Neural progenitor cell (in vitro differentiated cells): ENCODE measurements around the gene RIPOR2. TPM values are rescaled to one million over a fixed set of nuclear protein-coding genes. Genes with fewer than 3 reads are reported as not detected.

Experiments used
- DNase-seq: peaks from one replicate; pipeline ENCODE4 v3.0.0-alpha.2; 2016; ENCODE audit warnings: low spot score
- H2AFZ ChIP-seq: fragments of 200-600 bp; sonication (generic); replicated peaks from 2 replicates; pipeline ENCODE4 v1.6.1; 2016; ENCODE audit warnings: antibody characterized with exemption
- H3F3A ChIP-seq: fragments of 200-600 bp; sonication (generic); 2 replicates; pipeline ENCODE4 v1.6.1; 2016; ENCODE audit warnings: antibody characterized with exemption, low read depth
- H3K27ac ChIP-seq: fragments of 200-600 bp; sonication (generic); 2 replicates; pipeline ENCODE4 v1.5.1; 2016; ENCODE audit warnings: mild to moderate bottlenecking
- H3K27me3 ChIP-seq: fragments of 200-600 bp; sonication (generic); 2 replicates; pipeline ENCODE4 v1.6.1; 2016; ENCODE audit warnings: mild to moderate bottlenecking, moderate library complexity
- H3K36me3 ChIP-seq: fragments of 200-600 bp; sonication (generic); 2 replicates; pipeline ENCODE4 v1.5.1; 2016
- H3K4me1 ChIP-seq: fragments of 200-600 bp; sonication (generic); 2 replicates; pipeline ENCODE4 v1.6.1; 2016; ENCODE audit warnings: mixed run types
- H3K4me2 ChIP-seq: fragments of 200-600 bp; sonication (generic); 2 replicates; pipeline ENCODE4 v1.6.1; 2016
- H3K4me3 ChIP-seq: fragments of 200-600 bp; sonication (generic); 2 replicates; pipeline ENCODE4 v1.5.1; 2016
- H3K79me2 ChIP-seq: fragments of 200-600 bp; sonication (generic); 2 replicates; pipeline ENCODE4 v1.6.1; 2016; ENCODE audit warnings: low read depth
- H3K9ac ChIP-seq: fragments of 200-600 bp; sonication (generic); 2 replicates; pipeline ENCODE4 v1.6.1; 2016
- H3K9me3 ChIP-seq: fragments of 200-600 bp; sonication (generic); 2 replicates; pipeline ENCODE4 v1.5.1; 2016; ENCODE audit warnings: low read depth
- H4K20me1 ChIP-seq: fragments of 200-600 bp; sonication (generic); 2 replicates; pipeline ENCODE4 v1.6.1; 2016; ENCODE audit warnings: low read depth
- H3K27ac Mint-ChIP-seq: 3 replicates; pipeline ENCODE4 v1.8.0; 2021; ENCODE audit warnings: mixed read lengths
- H3K27me3 Mint-ChIP-seq: 2 replicates; pipeline ENCODE4 v1.8.0; 2022; ENCODE audit warnings: low read depth, mild to moderate bottlenecking, inconsistent platforms, moderate library complexity, mixed read lengths; ENCODE audit not compliant: insufficient read depth
- H3K36me3 Mint-ChIP-seq: 3 replicates; pipeline ENCODE4 v1.8.0; 2021; ENCODE audit warnings: mixed read lengths
- H3K4me1 Mint-ChIP-seq: 3 replicates; pipeline ENCODE4 v1.8.0; 2021; ENCODE audit warnings: mixed read lengths
- H3K4me3 Mint-ChIP-seq: 3 replicates; pipeline ENCODE4 v1.8.0; 2021; ENCODE audit warnings: mild to moderate bottlenecking, moderate library complexity, mixed read lengths
- H3K9me3 Mint-ChIP-seq: 3 replicates; pipeline ENCODE4 v1.8.0; 2020; ENCODE audit warnings: mixed read lengths
- EZH2 ChIP-seq: fragments of 200-600 bp; sonication (generic); IDR thresholded peaks from 2 replicates; pipeline ENCODE4 v1.6.1; 2017; ENCODE audit warnings: antibody characterized with exemption, mild to moderate bottlenecking, moderate library complexity
- EZH2phosphoT487 ChIP-seq: fragments of 200-600 bp; sonication (generic); IDR thresholded peaks from 2 replicates; pipeline ENCODE4 v1.6.1; 2017; ENCODE audit warnings: antibody characterized with exemption
- total RNA-seq: library from RNA; depleted of rRNA; stranded (reverse); fragments of >200 nt; gene quantifications from 2 replicates; pipeline ENCODE4 v1.2.3, GENCODE V29; 2015; ENCODE audit warnings: low replicate concordance
- TF ChIP-seq, protein P1 (sequence below): fragments of 200-600 bp; sonication (generic); IDR thresholded peaks from 2 replicates; pipeline ENCODE4 v1.5.1; 2017; ENCODE audit warnings: antibody characterized with exemption, mild to moderate bottlenecking

The RIPOR2 gene
- total RNA-seq, 1 donor from 2014 or later, result 0.26 TPM

DNA sequence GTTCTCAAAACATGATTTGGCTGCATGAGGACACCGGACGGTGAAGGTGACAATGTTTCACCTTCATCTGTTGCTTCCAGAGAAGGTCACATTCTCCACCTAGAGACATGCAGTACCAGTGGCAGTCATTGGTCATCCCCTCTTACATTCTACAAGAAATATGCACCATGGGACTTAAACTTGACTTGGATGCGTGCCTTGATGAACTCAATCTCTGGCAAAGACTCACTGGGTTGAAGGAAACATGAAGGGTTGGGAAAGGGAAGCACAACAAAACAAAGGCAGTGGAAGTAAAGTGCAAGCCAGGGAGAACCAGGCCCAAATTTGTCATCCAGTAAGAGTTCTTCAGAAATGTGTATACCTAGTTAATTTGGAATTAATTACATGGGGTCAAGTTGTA lies 97.7 kb downstream of the RIPOR2 start:
- Mint-ChIP-seq H3K9me3 (no peaks in the 10 kb centered on the region), H3K27ac (no peak overlapping the region)
- TF ChIP-seq EZH2phosphoT487 (no peak), EZH2 (no peak)
- TF ChIP-seq, protein P1, sequence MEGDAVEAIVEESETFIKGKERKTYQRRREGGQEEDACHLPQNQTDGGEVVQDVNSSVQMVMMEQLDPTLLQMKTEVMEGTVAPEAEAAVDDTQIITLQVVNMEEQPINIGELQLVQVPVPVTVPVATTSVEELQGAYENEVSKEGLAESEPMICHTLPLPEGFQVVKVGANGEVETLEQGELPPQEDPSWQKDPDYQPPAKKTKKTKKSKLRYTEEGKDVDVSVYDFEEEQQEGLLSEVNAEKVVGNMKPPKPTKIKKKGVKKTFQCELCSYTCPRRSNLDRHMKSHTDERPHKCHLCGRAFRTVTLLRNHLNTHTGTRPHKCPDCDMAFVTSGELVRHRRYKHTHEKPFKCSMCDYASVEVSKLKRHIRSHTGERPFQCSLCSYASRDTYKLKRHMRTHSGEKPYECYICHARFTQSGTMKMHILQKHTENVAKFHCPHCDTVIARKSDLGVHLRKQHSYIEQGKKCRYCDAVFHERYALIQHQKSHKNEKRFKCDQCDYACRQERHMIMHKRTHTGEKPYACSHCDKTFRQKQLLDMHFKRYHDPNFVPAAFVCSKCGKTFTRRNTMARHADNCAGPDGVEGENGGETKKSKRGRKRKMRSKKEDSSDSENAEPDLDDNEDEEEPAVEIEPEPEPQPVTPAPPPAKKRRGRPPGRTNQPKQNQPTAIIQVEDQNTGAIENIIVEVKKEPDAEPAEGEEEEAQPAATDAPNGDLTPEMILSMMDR, result no peak

DNA sequence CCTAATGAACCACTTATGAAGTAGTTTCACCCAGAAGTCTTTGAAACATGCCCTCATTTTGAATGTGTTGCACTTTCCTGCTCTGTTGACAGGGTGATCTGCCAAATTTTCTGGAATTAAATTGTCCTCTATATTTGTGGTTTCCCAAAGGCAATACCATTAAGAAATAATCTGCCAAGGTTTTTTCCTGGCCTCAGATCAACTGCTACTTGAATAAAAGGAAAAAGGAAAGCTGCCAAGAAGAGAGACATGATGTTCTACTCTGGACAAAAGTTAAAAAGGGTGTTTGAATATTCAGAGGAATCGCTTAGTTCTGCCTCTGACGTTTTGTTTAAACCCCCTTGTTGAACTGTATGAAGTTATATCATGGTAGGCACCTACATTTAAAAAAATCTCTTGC lies 99.7 kb downstream of the RIPOR2 start:
- Mint-ChIP-seq H3K4me1 (peaks cover 7% of the 10 kb centered on the region), H3K27ac (no peak overlapping the region), H3K27me3 (peaks cover 2% of the 10 kb centered on the region), H3K4me3 (no peak overlapping the region), H3K9me3 (no peaks in the 10 kb centered on the region), H3K36me3 (no peaks in the 10 kb centered on the region)
- Histone ChIP-seq H3K4me1 (no peaks in the 10 kb centered on the region), H3K79me2 (no peaks in the 10 kb centered on the region), H3K36me3 (no peaks in the 10 kb centered on the region), H4K20me1 (no peaks in the 10 kb centered on the region), H3K9me3 (no peaks in the 10 kb centered on the region), H3F3A (no peaks in the 10 kb centered on the region), H3K4me2 (no peak overlapping the region), H3K27ac (no peak overlapping the region), H3K4me3 (no peak overlapping the region), H2AFZ (no peak overlapping the region), H3K9ac (no peak overlapping the region), H3K27me3 (no peaks in the 10 kb centered on the region)
- no peak for DNase-seq
- TF ChIP-seq EZH2phosphoT487 (no peak), EZH2 (no peak)
- TF ChIP-seq, protein P1, result no peak

More for the DNA sequence above, 97.7 kb downstream of the RIPOR2 start:
- Mint-ChIP-seq H3K4me3 (no peak overlapping the region), H3K4me1 (no peaks in the 10 kb centered on the region), H3K27me3 (peaks cover 2% of the 10 kb centered on the region), H3K36me3 (no peaks in the 10 kb centered on the region)
- Histone ChIP-seq H3K4me2 (no peak overlapping the region), H3K4me1 (no peaks in the 10 kb centered on the region), H3K27me3 (no peaks in the 10 kb centered on the region), H3F3A (no peaks in the 10 kb centered on the region), H3K9ac (no peak overlapping the region), H4K20me1 (no peaks in the 10 kb centered on the region), H3K9me3 (no peaks in the 10 kb centered on the region), H3K79me2 (no peaks in the 10 kb centered on the region), H3K27ac (no peak overlapping the region), H3K36me3 (no peaks in the 10 kb centered on the region), H2AFZ (no peak overlapping the region), H3K4me3 (no peak overlapping the region)
- DNase-seq, result no peak

DNA sequence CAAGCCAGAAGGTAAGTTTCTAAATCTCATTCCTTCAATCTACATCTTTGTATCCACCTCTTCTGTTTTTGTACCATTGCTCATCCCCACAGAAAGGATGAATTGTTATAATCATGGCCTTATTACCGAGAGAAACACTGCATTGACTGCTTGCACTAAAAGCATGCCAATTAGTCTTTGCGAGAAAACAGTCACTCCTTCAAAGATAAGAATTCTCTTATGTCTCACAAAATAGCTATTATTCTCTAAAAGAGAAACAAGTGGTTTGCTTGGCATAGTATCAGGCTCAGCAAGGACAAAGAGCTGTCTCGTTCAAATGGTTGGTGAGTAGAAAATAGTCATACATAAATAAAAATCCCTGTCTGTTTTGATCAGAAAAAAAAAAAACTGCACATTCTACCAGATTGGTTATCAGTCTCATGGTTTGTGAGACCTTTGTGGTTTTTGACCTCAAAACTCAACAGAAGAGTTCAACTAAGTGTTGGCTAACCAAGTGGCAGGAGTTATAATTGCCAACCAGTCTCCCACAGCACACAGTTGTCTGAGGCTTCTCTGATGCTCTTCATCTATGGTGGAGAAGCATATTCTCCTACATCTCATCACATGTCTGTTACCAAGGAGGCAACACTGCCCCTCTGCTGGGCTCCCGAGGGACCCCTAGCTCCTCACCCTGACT lies 101.9 kb downstream of the RIPOR2 start:
- H3K9me3 Mint-ChIP-seq, result no peaks in the 10 kb centered on the region
- H3K4me3 Mint-ChIP-seq, result no peak overlapping the region
- Histone ChIP-seq H2AFZ (no peak overlapping the region), H3F3A (no peaks in the 10 kb centered on the region), H3K4me3 (no peak overlapping the region), H3K36me3 (no peaks in the 10 kb centered on the region), H3K4me2 (no peak overlapping the region), H4K20me1 (no peaks in the 10 kb centered on the region), H3K4me1 (no peaks in the 10 kb centered on the region), H3K9me3 (no peaks in the 10 kb centered on the region), H3K27me3 (no peaks in the 10 kb centered on the region), H3K27ac (no peak overlapping the region), H3K9ac (no peak overlapping the region), H3K79me2 (no peaks in the 10 kb centered on the region)
- DNase-seq, result no peak
- peaks cover 2% of the 10 kb centered on the region for H3K27me3 Mint-ChIP-seq
- TF ChIP-seq, protein P1, result no peak
- TF ChIP-seq EZH2phosphoT487 (no peak), EZH2 (no peak)
- H3K27ac Mint-ChIP-seq, result no peak overlapping the region
- H3K36me3 Mint-ChIP-seq, result no peaks in the 10 kb centered on the region
- peaks cover 11% of the 10 kb centered on the region for H3K4me1 Mint-ChIP-seq
